Heart left ventricle (tissue), 13 donors: ENCODE results near the gene NEK7.

Experiments used
- POLR2A ChIP-seq, 2 donors: fragments of 450-650 bp; IDR thresholded peaks; one replicate each; pipeline ENCODE4 v1.6.1; 2017; ENCODE audit warnings: antibody characterized with exemption in 2 of 2, mild to moderate bottlenecking in 2 of 2, moderate library complexity in 2 of 2
- TF ChIP-seq, protein P1 (sequence below), 12 donors: fragments of 200-600 bp; sonication (generic) in 4 of 12; IDR thresholded peaks; one replicate each; pipeline versions ENCODE4 v1.5.0 to v1.8.0; 2018 to 2022; ENCODE audit warnings: antibody characterized with exemption in 12 of 12, mild to moderate bottlenecking in 5 of 12
- donor health status: ischemic (EF 13 %, LVEDD 7.1; RV severe dilation, severe dysfunction).
- donor health status: DM: no; HTN: yes; CAD: no.
- donor health status: DM: no; HTN: no; CAD: no.
- donor health status: ischemic (EF 25% LVEDD 6.9; RV normal size, moderate dysfunction).
- donor health status: ischemic (EF 25% LVEDD 5.7; RV mildly dilated, moderate dysfunction).
- donor health status: ischemic (EF 35%, LVEDD 5.7; RV mildly dilated, moderate dysfunction).
- donor health status: nonischemic (EF 11% LVEDD 7.7; RV severe dilation, severe dysfunction).
- donor health status: DM: yes; HTN: yes; CAD: no.
- donor health status: PGD.
- donor health status: ischemic (EF 29% LVEDD 5.4; RV normal size, mild dysfunction).
- donor health status: nonischemic (EF 23%, LVEDD 6.1; RV moderate dilation, normal function).

DNA sequence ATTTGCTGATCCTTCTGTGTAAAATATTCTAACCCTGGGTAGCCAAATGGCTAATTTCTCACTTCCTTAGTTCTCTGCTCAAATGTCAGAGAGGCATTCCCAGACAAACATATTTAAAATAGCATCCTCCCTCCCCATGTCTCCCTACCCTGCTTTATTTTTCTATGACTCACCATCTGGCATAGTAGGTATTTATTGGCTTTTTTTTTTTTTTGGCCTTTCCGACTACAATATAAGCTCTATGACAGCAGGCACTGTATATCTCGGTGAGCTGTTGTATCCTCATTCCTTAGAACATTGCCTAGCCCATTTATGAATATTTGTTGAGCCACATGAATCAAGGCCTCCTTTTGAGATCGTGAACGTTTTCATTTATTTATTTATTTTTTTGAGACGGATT lies 1.5 kb upstream of the NEK7 start:
- TF ChIP-seq, protein P1, sequence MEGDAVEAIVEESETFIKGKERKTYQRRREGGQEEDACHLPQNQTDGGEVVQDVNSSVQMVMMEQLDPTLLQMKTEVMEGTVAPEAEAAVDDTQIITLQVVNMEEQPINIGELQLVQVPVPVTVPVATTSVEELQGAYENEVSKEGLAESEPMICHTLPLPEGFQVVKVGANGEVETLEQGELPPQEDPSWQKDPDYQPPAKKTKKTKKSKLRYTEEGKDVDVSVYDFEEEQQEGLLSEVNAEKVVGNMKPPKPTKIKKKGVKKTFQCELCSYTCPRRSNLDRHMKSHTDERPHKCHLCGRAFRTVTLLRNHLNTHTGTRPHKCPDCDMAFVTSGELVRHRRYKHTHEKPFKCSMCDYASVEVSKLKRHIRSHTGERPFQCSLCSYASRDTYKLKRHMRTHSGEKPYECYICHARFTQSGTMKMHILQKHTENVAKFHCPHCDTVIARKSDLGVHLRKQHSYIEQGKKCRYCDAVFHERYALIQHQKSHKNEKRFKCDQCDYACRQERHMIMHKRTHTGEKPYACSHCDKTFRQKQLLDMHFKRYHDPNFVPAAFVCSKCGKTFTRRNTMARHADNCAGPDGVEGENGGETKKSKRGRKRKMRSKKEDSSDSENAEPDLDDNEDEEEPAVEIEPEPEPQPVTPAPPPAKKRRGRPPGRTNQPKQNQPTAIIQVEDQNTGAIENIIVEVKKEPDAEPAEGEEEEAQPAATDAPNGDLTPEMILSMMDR (IDR thresholded peaks at IDR 0.05), result no peak
- TF ChIP-seq POLR2A (IDR thresholded peaks at IDR 0.05), result no peak
